ENCODE results near the gene BOC. TPM values are rescaled to one million over a fixed set of nuclear protein-coding genes. Genes with fewer than 3 reads are reported as not detected.

Gene BOC
- total and polyA plus RNA-seq, 2 experiments from 2014 or later = 2.1 to 4.1 TPM

DNA sequence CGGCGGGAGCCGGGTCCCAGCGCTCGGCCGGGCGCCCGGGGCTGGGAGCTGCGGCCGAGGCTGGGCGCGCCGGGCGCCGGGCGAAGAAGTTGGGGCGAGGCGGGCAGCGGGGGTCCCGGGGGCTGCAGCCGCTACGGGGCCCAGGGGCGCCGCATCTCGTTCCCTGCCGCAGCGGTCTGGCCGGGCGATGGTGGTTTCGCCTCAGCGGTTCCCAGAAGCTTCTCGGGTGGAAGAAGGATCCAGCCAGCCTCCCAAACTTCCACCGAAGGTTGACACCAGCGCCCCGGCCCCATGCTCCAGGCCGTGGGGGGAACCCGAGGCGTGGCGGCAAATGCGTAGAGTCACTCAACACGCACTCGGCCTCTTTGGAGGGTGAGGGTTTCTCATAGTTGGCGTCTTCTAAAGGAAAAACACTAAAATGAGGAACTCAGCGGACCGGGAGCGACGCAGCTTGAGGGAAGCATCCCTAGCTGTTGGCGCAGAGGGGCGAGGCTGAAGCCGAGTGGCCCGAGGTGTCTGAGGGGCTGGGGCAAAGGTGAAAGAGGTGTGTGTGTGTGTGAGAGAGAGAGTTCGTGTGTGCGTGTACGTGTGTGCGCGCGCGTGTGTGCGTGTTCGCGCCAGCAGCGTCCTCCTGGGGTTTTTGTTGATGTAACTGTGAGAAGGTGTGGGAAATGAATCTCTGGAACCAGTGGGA is 940 bp downstream of the BOC start:
- no peaks in the 10 kb centered on the region; the same call in 1 of the 2 replicates for H4K20me1 ChIP-seq (replicated peaks; ENCODE audit: insufficient read depth)
- no peaks in the 10 kb centered on the region for H3F3A ChIP-seq (replicated peaks; ENCODE audit: low read depth)
- Mint-ChIP-seq H3K27ac (no peak overlapping the region), H3K4me1 (peaks cover 48% of the 10 kb centered on the region), H3K36me3 (ENCODE audit: low read depth) (peaks cover 2% of the 10 kb centered on the region; the same call in 1 of the 3 replicates), H3K4me3 (peak overlapping the region; percentile 84), H3K9me3 (0 out of 3 replicates have a peak, but pooled peaks cover 3% of the 10 kb centered on the region), H3K27me3 (ENCODE audit: insufficient read depth, low read depth, poor library complexity) (peaks cover 16% of the 10 kb centered on the region)
- H3K79me2 ChIP-seq (replicated peaks; ENCODE audit: insufficient read depth) = no peaks in the 10 kb centered on the region
- peak overlapping the region; percentile 92 for H3K4me3 ChIP-seq
- DNase-seq (ENCODE audit: low spot score) (peak; percentile 52), ATAC-seq (peak; percentile 70)
- peak overlapping the region; percentile 99 for H3K4me2 ChIP-seq
- no peak for TF ChIP-seq CREB1 (CRISPR knock-in tag; IDR thresholded peaks at IDR 0.05; ENCODE audit: low read depth)
- peak; percentile 55 for TF ChIP-seq EZH2 (IDR thresholded peaks at IDR 0.05; ENCODE audit: low read depth, unreplicated experiment)
- TF ChIP-seq, protein P1, sequence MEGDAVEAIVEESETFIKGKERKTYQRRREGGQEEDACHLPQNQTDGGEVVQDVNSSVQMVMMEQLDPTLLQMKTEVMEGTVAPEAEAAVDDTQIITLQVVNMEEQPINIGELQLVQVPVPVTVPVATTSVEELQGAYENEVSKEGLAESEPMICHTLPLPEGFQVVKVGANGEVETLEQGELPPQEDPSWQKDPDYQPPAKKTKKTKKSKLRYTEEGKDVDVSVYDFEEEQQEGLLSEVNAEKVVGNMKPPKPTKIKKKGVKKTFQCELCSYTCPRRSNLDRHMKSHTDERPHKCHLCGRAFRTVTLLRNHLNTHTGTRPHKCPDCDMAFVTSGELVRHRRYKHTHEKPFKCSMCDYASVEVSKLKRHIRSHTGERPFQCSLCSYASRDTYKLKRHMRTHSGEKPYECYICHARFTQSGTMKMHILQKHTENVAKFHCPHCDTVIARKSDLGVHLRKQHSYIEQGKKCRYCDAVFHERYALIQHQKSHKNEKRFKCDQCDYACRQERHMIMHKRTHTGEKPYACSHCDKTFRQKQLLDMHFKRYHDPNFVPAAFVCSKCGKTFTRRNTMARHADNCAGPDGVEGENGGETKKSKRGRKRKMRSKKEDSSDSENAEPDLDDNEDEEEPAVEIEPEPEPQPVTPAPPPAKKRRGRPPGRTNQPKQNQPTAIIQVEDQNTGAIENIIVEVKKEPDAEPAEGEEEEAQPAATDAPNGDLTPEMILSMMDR (conservative IDR thresholded peaks at IDR 0.05; ENCODE audit: low read depth in 2 of 2) = no peak
- peaks cover 21% of the 10 kb centered on the region for H3K27me3 ChIP-seq (ENCODE audit: insufficient read depth)
- H3K4me1 ChIP-seq (ENCODE audit: insufficient read depth) = peaks cover 28% of the 10 kb centered on the region; the same call in 1 of the 2 replicates
- H3K36me3 ChIP-seq (ENCODE audit: insufficient read depth) = no peaks in the 10 kb centered on the region
- no peak overlapping the region for H3K27ac ChIP-seq (ENCODE audit: low read depth)
- peak overlapping the region; percentile 99 for H2AFZ ChIP-seq
- no peaks in the 10 kb centered on the region for H3K9me2 ChIP-seq (ENCODE audit: insufficient read depth)

DNA sequence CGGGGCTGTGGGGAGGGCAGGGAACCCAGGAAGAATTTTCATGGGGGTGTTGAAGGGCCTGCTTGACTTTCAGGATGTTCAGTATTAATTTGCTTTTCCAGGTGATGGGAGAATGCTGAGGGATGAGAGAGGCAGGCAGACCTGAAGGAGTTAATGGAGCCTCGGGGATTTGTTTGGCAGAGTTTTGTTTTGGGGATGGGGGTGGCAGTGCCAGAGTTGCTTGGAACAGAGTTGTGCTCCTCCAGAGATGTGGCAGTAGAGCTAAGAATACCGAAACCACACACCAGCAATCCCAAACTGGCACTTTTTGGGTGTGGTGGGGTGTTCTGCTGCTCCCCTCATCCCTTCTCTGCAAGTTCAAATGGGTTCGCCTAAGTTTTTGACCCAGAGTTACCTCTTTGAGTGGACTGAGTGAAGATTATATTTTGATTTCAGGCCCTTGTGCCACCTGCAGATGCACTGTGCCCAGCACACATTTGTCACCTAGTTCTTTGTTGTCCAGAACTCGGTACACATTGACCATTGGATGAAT is 1.6 kb downstream of the BOC start:
- H3K4me3 Mint-ChIP-seq = peak overlapping the region; percentile 84
- peaks cover 52% of the 10 kb centered on the region for H3K4me1 Mint-ChIP-seq
- Histone ChIP-seq H2AFZ (peak overlapping the region; percentile 99), H3K9me2 (ENCODE audit: insufficient read depth) (no peaks in the 10 kb centered on the region), H3K4me2 (peak overlapping the region; percentile 99), H3K36me3 (ENCODE audit: insufficient read depth) (no peaks in the 10 kb centered on the region), H3K27me3 (ENCODE audit: insufficient read depth) (peaks cover 21% of the 10 kb centered on the region), H3K4me1 (ENCODE audit: insufficient read depth) (peaks cover 29% of the 10 kb centered on the region; the same call in 1 of the 2 replicates), H3K27ac (ENCODE audit: low read depth) (no peak overlapping the region), H3F3A (replicated peaks; ENCODE audit: low read depth) (no peaks in the 10 kb centered on the region), H3K4me3 (peak overlapping the region; percentile 92), H4K20me1 (replicated peaks; ENCODE audit: insufficient read depth) (no peaks in the 10 kb centered on the region; the same call in 1 of the 2 replicates), H3K79me2 (replicated peaks; ENCODE audit: insufficient read depth) (no peaks in the 10 kb centered on the region)
- ATAC-seq = no peak
- H3K36me3 Mint-ChIP-seq (ENCODE audit: low read depth) = peaks cover 5% of the 10 kb centered on the region; the same call in 1 of the 3 replicates
- H3K9me3 Mint-ChIP-seq = 0 out of 3 replicates have a peak, but pooled peaks cover 3% of the 10 kb centered on the region
- H3K27me3 Mint-ChIP-seq (ENCODE audit: insufficient read depth, low read depth, poor library complexity) = peaks cover 16% of the 10 kb centered on the region
- H3K27ac Mint-ChIP-seq = no peak overlapping the region
- no peak for DNase-seq (ENCODE audit: low spot score)
- TF ChIP-seq JUNB (IDR thresholded peaks at IDR 0.05; ENCODE audit: unreplicated experiment) (no peak), EZH2 (IDR thresholded peaks at IDR 0.05; ENCODE audit: low read depth, unreplicated experiment) (no peak), ZNF114 (CRISPR knock-in tag; IDR thresholded peaks at IDR 0.05) (no peak), ZNF331 (CRISPR knock-in tag; IDR thresholded peaks at IDR 0.05; ENCODE audit: low read depth) (no peak), EZH2phosphoT487 (IDR thresholded peaks at IDR 0.05; ENCODE audit: unreplicated experiment) (no peak)
- TF ChIP-seq, protein P2, sequence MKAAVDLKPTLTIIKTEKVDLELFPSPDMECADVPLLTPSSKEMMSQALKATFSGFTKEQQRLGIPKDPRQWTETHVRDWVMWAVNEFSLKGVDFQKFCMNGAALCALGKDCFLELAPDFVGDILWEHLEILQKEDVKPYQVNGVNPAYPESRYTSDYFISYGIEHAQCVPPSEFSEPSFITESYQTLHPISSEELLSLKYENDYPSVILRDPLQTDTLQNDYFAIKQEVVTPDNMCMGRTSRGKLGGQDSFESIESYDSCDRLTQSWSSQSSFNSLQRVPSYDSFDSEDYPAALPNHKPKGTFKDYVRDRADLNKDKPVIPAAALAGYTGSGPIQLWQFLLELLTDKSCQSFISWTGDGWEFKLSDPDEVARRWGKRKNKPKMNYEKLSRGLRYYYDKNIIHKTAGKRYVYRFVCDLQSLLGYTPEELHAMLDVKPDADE (IDR thresholded peaks at IDR 0.05) = no peak
- TF ChIP-seq, protein P3, sequence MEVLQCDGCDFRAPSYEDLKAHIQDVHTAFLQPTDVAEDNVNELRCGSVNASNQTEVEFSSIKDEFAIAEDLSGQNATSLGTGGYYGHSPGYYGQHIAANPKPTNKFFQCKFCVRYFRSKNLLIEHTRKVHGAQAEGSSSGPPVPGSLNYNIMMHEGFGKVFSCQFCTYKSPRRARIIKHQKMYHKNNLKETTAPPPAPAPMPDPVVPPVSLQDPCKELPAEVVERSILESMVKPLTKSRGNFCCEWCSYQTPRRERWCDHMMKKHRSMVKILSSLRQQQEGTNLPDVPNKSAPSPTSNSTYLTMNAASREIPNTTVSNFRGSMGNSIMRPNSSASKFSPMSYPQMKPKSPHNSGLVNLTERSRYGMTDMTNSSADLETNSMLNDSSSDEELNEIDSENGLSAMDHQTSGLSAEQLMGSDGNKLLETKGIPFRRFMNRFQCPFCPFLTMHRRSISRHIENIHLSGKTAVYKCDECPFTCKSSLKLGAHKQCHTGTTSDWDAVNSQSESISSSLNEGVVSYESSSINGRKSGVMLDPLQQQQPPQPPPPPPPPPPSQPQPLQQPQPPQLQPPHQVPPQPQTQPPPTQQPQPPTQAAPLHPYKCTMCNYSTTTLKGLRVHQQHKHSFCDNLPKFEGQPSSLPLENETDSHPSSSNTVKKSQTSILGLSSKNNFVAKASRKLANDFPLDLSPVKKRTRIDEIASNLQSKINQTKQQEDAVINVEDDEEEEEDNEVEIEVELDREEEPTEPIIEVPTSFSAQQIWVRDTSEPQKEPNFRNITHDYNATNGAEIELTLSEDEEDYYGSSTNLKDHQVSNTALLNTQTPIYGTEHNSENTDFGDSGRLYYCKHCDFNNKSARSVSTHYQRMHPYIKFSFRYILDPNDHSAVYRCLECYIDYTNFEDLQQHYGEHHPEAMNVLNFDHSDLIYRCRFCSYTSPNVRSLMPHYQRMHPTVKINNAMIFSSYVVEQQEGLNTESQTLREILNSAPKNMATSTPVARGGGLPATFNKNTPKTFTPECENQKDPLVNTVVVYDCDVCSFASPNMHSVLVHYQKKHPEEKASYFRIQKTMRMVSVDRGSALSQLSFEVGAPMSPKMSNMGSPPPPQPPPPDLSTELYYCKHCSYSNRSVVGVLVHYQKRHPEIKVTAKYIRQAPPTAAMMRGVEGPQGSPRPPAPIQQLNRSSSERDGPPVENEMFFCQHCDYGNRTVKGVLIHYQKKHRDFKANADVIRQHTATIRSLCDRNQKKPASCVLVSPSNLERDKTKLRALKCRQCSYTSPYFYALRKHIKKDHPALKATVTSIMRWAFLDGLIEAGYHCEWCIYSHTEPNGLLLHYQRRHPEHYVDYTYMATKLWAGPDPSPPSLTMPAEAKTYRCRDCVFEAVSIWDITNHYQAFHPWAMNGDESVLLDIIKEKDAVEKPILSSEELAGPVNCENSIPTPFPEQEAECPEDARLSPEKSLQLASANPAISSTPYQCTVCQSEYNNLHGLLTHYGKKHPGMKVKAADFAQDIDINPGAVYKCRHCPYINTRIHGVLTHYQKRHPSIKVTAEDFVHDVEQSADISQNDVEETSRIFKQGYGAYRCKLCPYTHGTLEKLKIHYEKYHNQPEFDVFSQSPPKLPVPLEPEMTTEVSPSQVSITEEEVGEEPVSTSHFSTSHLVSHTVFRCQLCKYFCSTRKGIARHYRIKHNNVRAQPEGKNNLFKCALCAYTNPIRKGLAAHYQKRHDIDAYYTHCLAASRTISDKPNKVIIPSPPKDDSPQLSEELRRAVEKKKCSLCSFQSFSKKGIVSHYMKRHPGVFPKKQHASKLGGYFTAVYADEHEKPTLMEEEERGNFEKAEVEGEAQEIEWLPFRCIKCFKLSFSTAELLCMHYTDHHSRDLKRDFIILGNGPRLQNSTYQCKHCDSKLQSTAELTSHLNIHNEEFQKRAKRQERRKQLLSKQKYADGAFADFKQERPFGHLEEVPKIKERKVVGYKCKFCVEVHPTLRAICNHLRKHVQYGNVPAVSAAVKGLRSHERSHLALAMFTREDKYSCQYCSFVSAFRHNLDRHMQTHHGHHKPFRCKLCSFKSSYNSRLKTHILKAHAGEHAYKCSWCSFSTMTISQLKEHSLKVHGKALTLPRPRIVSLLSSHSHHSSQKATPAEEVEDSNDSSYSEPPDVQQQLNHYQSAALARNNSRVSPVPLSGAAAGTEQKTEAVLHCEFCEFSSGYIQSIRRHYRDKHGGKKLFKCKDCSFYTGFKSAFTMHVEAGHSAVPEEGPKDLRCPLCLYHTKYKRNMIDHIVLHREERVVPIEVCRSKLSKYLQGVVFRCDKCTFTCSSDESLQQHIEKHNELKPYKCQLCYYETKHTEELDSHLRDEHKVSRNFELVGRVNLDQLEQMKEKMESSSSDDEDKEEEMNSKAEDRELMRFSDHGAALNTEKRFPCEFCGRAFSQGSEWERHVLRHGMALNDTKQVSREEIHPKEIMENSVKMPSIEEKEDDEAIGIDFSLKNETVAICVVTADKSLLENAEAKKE (CRISPR knock-in tag; IDR thresholded peaks at IDR 0.05) = no peak
